Suprapubic skin (tissue), 4 donors: Measurements from ENCODE around the gene AFAP1L2.

Experiments used
- EP300 ChIP-seq: sonication (generic); formaldehyde crosslinking; IDR thresholded peaks from one replicate; pipeline ENCODE4 v1.6.1; 2017; ENCODE audit warnings: antibody characterized with exemption
- POLR2A ChIP-seq, 2 donors: fragments of 450-650 bp; IDR thresholded peaks; one replicate each; pipeline ENCODE4 v1.6.1; 2017; ENCODE audit warnings: antibody characterized with exemption in 2 of 2, mild to moderate bottlenecking in 2 of 2, moderate library complexity in 2 of 2
- POLR2AphosphoS5 ChIP-seq, 3 donors: sonication (generic); formaldehyde crosslinking; IDR thresholded peaks; one replicate each; pipeline ENCODE4 v1.6.1; 2017; ENCODE audit warnings: antibody characterized with exemption in 3 of 3
- TF ChIP-seq, protein P1 (sequence below), 2 donors: fragments of 200-600 bp in 1 of 2; fragments of 450-650 bp in 1 of 2; sonication (generic) in 1 of 2; IDR thresholded peaks; one replicate each; pipeline ENCODE4 v1.5.1; 2016 to 2019; ENCODE audit warnings: antibody characterized with exemption in 2 of 2, mild to moderate bottlenecking in 1 of 2, moderate library complexity in 1 of 2

- TF ChIP-seq, protein P1, sequence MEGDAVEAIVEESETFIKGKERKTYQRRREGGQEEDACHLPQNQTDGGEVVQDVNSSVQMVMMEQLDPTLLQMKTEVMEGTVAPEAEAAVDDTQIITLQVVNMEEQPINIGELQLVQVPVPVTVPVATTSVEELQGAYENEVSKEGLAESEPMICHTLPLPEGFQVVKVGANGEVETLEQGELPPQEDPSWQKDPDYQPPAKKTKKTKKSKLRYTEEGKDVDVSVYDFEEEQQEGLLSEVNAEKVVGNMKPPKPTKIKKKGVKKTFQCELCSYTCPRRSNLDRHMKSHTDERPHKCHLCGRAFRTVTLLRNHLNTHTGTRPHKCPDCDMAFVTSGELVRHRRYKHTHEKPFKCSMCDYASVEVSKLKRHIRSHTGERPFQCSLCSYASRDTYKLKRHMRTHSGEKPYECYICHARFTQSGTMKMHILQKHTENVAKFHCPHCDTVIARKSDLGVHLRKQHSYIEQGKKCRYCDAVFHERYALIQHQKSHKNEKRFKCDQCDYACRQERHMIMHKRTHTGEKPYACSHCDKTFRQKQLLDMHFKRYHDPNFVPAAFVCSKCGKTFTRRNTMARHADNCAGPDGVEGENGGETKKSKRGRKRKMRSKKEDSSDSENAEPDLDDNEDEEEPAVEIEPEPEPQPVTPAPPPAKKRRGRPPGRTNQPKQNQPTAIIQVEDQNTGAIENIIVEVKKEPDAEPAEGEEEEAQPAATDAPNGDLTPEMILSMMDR (IDR thresholded peaks at IDR 0.05) = no peak
- no peak for TF ChIP-seq POLR2A (IDR thresholded peaks at IDR 0.05)
- TF ChIP-seq EP300 = no peak
- no peak for TF ChIP-seq POLR2AphosphoS5 (IDR thresholded peaks at IDR 0.05)
Observed at GRCh38 chr10:114311496-114312209, 92.6 kb downstream of the AFAP1L2 start.
